NT2/D1 (cell line): Measurements from ENCODE around the gene POMC.
A peak's percentile ranks its signal among the peaks of the same experiment; 100 is the strongest.
"Not testable (repeated sequence)": the region's sequence is repeated elsewhere in the genome, so short reads cannot be mapped to it uniquely, and the experiment has no call there.

Experiments used
- DNase-seq: peaks from one replicate; pipeline ENCODE4 v3.0.0-alpha.2; 2011; ENCODE audit warnings: low read depth, low spot score
- H3K27me3 ChIP-seq: 2 replicates; pipeline ENCODE4 v1.6.0; 2011; ENCODE audit warnings: mild to moderate bottlenecking; ENCODE audit not compliant: insufficient read length, insufficient read depth
- H3K36me3 ChIP-seq: 2 replicates; pipeline ENCODE4 v1.6.1; 2011; ENCODE audit warnings: mild to moderate bottlenecking, low read length, mixed read lengths; ENCODE audit not compliant: insufficient read depth, insufficient read length
- H3K4me1 ChIP-seq: 2 replicates; pipeline ENCODE4 v1.5.1; 2011; ENCODE audit not compliant: insufficient read depth, insufficient read length
- H3K4me3 ChIP-seq: 2 replicates; pipeline ENCODE4 v1.5.1; 2011; ENCODE audit warnings: low read depth; ENCODE audit not compliant: insufficient read length
- H3K9ac ChIP-seq: 2 replicates; pipeline ENCODE4 v1.6.0; 2011; ENCODE audit warnings: low read depth; ENCODE audit not compliant: insufficient read length
- H3K9me3 ChIP-seq: 2 replicates; pipeline ENCODE4 v1.5.1; 2011; ENCODE audit warnings: mild to moderate bottlenecking, low read length; ENCODE audit not compliant: insufficient read depth
- SUZ12 ChIP-seq: IDR thresholded peaks from 2 replicates; pipeline ENCODE4 v1.6.1; 2011; ENCODE audit not compliant: insufficient read length, insufficient read depth; ENCODE audit errors: extremely low read depth
- YY1 ChIP-seq: IDR thresholded peaks from 2 replicates; pipeline ENCODE4 v1.6.1; 2011; ENCODE audit not compliant: insufficient read length, insufficient read depth
- ZNF274 ChIP-seq: IDR thresholded peaks from 2 replicates; pipeline ENCODE4 v1.6.1; 2011; ENCODE audit warnings: mild to moderate bottlenecking, low read depth, low read length

Gene POMC

DNA sequence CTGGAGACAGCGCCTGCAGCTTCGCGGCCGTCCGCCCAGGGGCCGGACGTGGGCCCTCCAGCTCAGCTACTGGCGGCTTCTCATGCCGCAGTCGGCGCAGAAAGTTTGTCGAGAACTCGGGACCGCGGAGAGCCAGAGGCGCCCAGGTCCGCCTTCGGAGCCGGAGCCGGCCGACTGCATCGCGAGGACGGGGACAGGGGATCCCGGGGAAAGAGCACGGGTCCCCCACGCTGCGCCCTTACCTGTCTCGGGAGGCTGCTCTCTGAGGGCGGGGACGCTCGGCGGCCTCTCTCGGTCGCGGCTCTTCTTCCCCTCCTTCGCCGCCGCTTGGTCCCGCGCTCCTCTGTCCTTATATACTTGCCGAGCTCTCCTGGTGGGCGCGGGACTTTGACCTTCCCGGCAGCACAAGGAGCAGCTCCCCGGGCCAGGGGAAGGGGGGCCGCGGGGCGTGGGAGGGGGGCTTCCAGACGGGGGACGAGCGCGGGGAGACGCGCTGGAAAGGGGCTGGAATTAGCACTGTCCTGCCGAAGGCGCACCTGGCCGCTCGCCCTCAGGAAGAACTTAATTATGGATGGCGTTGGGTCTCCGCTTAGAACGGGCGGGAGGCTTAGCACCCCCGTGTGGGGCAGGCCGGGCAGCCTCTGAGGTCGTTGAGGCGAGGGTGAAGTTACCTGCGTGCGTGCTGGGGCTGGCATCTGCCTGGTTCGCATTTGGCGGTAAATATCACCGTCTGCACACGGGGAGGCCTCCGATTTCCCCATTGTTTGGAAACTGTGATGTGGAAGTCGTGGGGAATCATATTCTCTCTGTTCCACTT lies at the start of gene POMC:
TSS of gene POMC (minus strand) at position 325 of the 817 bp plus-strand sequence. CDS start 3,808 bp downstream, outside the sequence.
- H3K36me3 ChIP-seq: no peaks in the 10 kb centered on the region
- DNase-seq: no peak
- peak within 1 kb of the TSS; percentile 40 for H3K4me3 ChIP-seq
- peak within 1 kb of the TSS; percentile 63 for H3K9ac ChIP-seq
- H3K9me3 ChIP-seq: no peaks in the 10 kb centered on the region
- no peaks in the 10 kb centered on the region for H3K4me1 ChIP-seq
- TF ChIP-seq SUZ12: no peak
- TF ChIP-seq ZNF274: no peak
- TF ChIP-seq YY1: no peak
- peaks cover 54% of the 10 kb centered on the region for H3K27me3 ChIP-seq

- no peak overlapping the region for H3K4me3 ChIP-seq
- no peaks in the 10 kb centered on the region for H3K36me3 ChIP-seq
- DNase-seq: no peak
- no peak overlapping the region for H3K9ac ChIP-seq
- TF ChIP-seq YY1: no peak
- no peak for TF ChIP-seq SUZ12
- no peak for TF ChIP-seq ZNF274
- H3K9me3 ChIP-seq: no peaks in the 10 kb centered on the region
- H3K4me1 ChIP-seq: peaks cover 2% of the 10 kb centered on the region
- no peaks in the 10 kb centered on the region for H3K27me3 ChIP-seq
These were observed 49.7 kb upstream of the POMC start for GRCh38 chr2:25218100-25218499.

DNA sequence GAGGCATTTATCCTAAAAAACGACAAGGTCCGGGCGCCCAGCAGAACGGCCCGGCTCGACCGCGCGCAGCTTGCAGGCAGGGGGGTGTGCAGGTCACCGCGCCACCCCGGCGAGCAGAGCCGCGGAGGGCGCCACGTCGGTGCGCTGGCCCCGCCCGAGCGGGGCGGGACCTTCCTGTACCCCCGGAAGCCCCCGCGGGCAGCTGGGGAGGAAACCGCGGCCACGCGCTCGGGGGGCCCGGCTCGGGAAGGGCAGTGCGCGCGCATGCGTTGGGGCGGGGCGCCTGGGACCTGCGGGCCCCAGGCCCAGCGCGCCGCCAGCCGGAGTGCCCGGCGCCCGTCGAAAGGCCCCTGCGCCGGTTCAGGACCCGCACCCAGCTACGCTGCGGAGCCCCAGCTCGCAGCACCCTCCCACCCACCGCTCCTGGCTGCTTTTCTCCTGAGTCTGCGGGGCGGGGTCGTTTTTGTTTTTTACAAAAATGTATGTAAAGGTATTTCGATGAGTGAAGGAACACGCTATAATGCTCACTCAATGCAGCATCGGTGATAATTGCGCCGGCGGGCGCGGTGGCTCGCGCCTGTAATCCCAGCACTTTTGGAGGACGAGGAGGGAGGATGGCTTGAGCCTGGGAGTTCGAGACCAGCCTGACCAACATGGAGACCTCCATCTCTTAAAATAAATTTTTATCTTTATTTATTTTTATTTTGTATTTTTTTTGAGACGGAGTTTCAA lies 47.7 kb upstream of the POMC start:
- H3K27me3 ChIP-seq: no peaks in the 10 kb centered on the region
- peak overlapping the region; percentile 34 for H3K4me3 ChIP-seq
- peak overlapping the region; percentile 56 for H3K9ac ChIP-seq
- no peak for DNase-seq
- H3K9me3 ChIP-seq: no peaks in the 10 kb centered on the region
- no peaks in the 10 kb centered on the region for H3K4me1 ChIP-seq
- no peak for TF ChIP-seq ZNF274
- TF ChIP-seq SUZ12: no peak
- no peak for TF ChIP-seq YY1
- no peaks in the 10 kb centered on the region for H3K36me3 ChIP-seq

- Histone ChIP-seq H3K4me3 (peak overlapping the region; percentile 34), H3K9me3 (no peaks in the 10 kb centered on the region)
These were observed 46.9 kb upstream of the POMC start for GRCh38 chr2:25215232-25215631.

GRCh38 chr2:25213229-25213628 lies 44.8 kb upstream of the POMC start:
- Histone ChIP-seq H3K4me3 (no peak overlapping the region), H3K36me3 (no peaks in the 10 kb centered on the region)
- DNase-seq: no peak

More at GRCh38 chr2:25215232-25215631, 46.9 kb upstream of the POMC start:
- Histone ChIP-seq H3K9ac (peak overlapping the region; percentile 56), H3K27me3 (no peaks in the 10 kb centered on the region), H3K4me1 (no peaks in the 10 kb centered on the region), H3K36me3 (no peaks in the 10 kb centered on the region)
- TF ChIP-seq SUZ12: no peak
- no peak for TF ChIP-seq YY1
- TF ChIP-seq ZNF274: no peak
- DNase-seq: no peak

GRCh38 chr2:25210923-25211322 lies 42.5 kb upstream of the POMC start:
- H3K9me3 ChIP-seq, H3K4me3 ChIP-seq, H3K4me1 ChIP-seq, H3K27me3 ChIP-seq, DNase-seq, H3K36me3 ChIP-seq, H3K9ac ChIP-seq: not testable (repeated sequence)

More at GRCh38 chr2:25213229-25213628, 44.8 kb upstream of the POMC start:
- TF ChIP-seq SUZ12 (no peak), YY1 (no peak), ZNF274 (no peak)
- Histone ChIP-seq H3K4me1 (no peaks in the 10 kb centered on the region), H3K9me3 (no peaks in the 10 kb centered on the region), H3K9ac (peak overlapping the region; percentile 32), H3K27me3 (no peaks in the 10 kb centered on the region)

- no peaks in the 10 kb centered on the region for H3K4me1 ChIP-seq
- no peaks in the 10 kb centered on the region for H3K36me3 ChIP-seq
- H3K4me3 ChIP-seq: no peak overlapping the region
- no peaks in the 10 kb centered on the region for H3K27me3 ChIP-seq
- TF ChIP-seq YY1 (no peak), ZNF274 (no peak), SUZ12 (no peak)
- no peak for DNase-seq
- no peaks in the 10 kb centered on the region for H3K9me3 ChIP-seq
- no peak overlapping the region for H3K9ac ChIP-seq
These were observed 38.7 kb upstream of the POMC start for GRCh38 chr2:25207078-25207545.
